ENCODE measurements around the gene PLA2G6. TPM values are rescaled to one million over a fixed set of nuclear protein-coding genes. Genes with fewer than 3 reads are reported as not detected.
A peak's percentile ranks its signal among the peaks of the same experiment; 100 is the strongest.

The PLA2G6 gene
- total RNA-seq, 5 donors from 2014 or later (not counting 1 experiment from before 2014, with no cell fraction given): 93.6 to 197 (median 162) TPM

DNA sequence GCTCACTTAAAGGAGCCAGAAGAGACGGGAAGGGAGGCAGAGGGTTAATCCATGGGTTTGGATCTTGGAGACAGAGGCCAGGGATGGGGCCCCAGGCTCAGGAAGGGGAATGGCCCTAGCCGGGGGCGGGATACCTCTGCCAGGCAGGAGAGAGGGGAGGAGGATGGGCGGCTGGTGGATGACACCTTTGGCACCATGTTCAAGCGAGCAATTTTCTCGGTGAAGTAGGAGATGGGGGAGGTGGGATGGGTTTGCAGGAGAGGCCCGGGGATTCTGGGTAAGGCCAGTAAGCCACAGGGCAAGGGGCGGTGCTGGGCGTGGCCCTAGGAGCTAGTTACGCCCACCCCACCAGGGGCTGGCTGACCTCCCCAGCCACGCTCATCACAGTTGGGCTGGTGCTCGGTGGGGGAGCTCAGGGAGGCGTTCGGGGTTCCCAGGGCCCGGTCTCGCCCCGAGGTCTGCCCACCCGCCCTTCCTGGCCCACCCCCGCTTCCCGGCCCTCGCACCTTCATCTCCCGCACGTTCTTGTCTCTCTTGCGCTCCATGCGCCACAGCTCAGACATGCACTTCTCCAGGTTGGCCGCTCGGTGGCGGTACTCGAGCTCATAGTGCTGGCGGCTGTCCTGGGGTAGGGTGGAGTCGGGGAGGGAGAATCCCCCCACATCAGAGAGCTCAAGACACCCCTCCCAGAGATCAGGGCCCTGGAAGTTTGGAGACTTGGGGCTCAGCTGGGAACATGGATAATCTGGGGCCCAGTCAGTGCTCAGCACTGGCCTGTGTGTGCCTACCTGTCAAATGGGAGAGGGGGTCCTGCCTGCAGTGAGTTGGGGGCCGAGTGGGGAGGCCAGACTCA lies 83.8 kb downstream of the PLA2G6 start:
- H3K4me1 Mint-ChIP-seq: peaks cover 0 to 3% (median 0%) of the 10 kb centered on the region in 3 donors
- H3K27ac Mint-ChIP-seq: no peak overlapping the region
- ATAC-seq (replicated peaks in 1 of 4) (no peak), DNase-seq (no peak)
- H3K9me3 Mint-ChIP-seq: no peaks in the 10 kb centered on the region
- no peaks in the 10 kb centered on the region for H3K4me1 ChIP-seq (ENCODE audit: control insufficient read depth in 1 of 2, extremely low read depth in 1 of 2, insufficient read depth in 2 of 2, low read length in 2 of 2)
- ChIA-PET POLR2A (no interaction called here), CTCF (no interaction called here)
- H3K36me3 ChIP-seq (ENCODE audit: control insufficient read depth in 2 of 2, extremely low read depth in 1 of 2, insufficient read depth in 1 of 2, low read length in 1 of 2): peaks cover 0 to 2% of the 10 kb centered on the region in 2 donors
- H3K27me3 Mint-ChIP-seq: no peaks in the 10 kb centered on the region
- H3K4me3 Mint-ChIP-seq: no peak overlapping the region
- no peaks in the 10 kb centered on the region for H3K27me3 ChIP-seq (replicated peaks in 1 of 2; ENCODE audit: control insufficient read depth in 2 of 2, extremely low read depth in 1 of 2, insufficient read depth in 2 of 2, low read length in 1 of 2)
- 85% methylated on average over 17 of the region's 32 CpGs for WGBS (ENCODE audit: insufficient coverage)
- no peaks in the 10 kb centered on the region for H3K9me3 ChIP-seq
- no peak overlapping the region for H3K27ac ChIP-seq (ENCODE audit: low read length)
- no peak overlapping the region for H3K4me3 ChIP-seq (ENCODE audit: control insufficient read depth in 1 of 2, extremely low read depth in 1 of 2, low read length in 1 of 2)
- peaks cover 23% of the 10 kb centered on the region for H3K36me3 Mint-ChIP-seq

DNA sequence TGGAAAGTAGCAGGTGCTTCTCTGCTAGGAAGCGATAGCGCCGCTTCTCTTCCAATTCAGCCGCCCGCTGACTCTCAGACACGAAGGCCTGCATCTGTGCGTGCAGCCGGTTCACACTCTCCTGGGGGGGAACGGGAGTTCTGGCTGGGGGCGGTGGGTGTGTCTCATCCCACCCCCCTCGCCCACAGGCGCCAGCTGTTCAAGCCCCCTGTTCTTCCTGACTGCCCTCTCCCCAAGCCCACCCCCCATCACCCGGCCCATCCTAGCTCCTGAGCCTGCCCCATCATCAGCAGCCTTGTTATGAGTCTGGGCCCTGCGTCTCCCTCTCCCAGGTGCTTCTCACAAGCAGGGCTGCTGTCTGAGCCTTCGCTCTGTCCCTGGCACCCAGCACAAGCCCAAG lies 84.6 kb downstream of the PLA2G6 start:
- ChIA-PET CTCF (no interaction called here), POLR2A (no interaction called here)
- Mint-ChIP-seq H3K27me3 (no peaks in the 10 kb centered on the region), H3K27ac (no peak overlapping the region), H3K4me1 (peaks cover 0 to 3% (median 0%) of the 10 kb centered on the region in 3 donors), H3K9me3 (no peaks in the 10 kb centered on the region), H3K4me3 (no peak overlapping the region), H3K36me3 (peaks cover 23% of the 10 kb centered on the region)
- 96% methylated on average over 9 of the region's 15 CpGs for WGBS (ENCODE audit: insufficient coverage)
- no peak for DNase-seq
- no peak for ATAC-seq (replicated peaks in 1 of 4)
- Histone ChIP-seq H3K36me3 (ENCODE audit: control insufficient read depth in 2 of 2, extremely low read depth in 1 of 2, insufficient read depth in 1 of 2, low read length in 1 of 2) (peaks cover 0 to 2% of the 10 kb centered on the region in 2 donors), H3K4me3 (ENCODE audit: control insufficient read depth in 1 of 2, extremely low read depth in 1 of 2, low read length in 1 of 2) (no peak overlapping the region), H3K27me3 (replicated peaks in 1 of 2; ENCODE audit: control insufficient read depth in 2 of 2, extremely low read depth in 1 of 2, insufficient read depth in 2 of 2, low read length in 1 of 2) (no peaks in the 10 kb centered on the region), H3K9me3 (no peaks in the 10 kb centered on the region), H3K4me1 (ENCODE audit: control insufficient read depth in 1 of 2, extremely low read depth in 1 of 2, insufficient read depth in 2 of 2, low read length in 2 of 2) (no peaks in the 10 kb centered on the region), H3K27ac (ENCODE audit: low read length) (no peak overlapping the region)

DNA sequence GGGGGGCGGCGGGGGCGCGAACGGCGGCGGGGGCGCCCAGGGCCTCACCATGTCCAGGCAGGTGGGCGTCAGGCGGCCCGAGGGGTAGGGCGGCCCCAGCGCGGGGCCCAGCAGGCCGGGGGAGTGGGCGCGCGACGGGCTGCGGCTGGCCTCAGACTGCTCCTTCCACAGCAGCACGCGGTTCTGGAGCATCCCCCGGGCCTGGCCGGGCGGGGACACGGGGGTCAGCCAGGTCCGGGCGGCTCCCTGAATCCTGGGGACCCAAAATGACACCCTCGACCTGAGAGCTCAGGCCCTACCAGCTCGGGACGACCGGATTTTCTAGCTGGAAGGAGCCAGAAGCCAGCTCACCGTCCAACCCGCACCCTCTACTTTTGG lies 92.2 kb downstream of the PLA2G6 start:
- Histone ChIP-seq H3K27ac (ENCODE audit: low read length) (no peak overlapping the region), H3K4me1 (ENCODE audit: control insufficient read depth in 1 of 2, extremely low read depth in 1 of 2, insufficient read depth in 2 of 2, low read length in 2 of 2) (peaks cover 0 to 5% of the 10 kb centered on the region in 2 experiments), H3K36me3 (ENCODE audit: control insufficient read depth in 2 of 2, extremely low read depth in 1 of 2, insufficient read depth in 1 of 2, low read length in 1 of 2) (peaks cover 2 to 5% of the 10 kb centered on the region in 2 donors), H3K4me3 (ENCODE audit: control insufficient read depth in 1 of 2, extremely low read depth in 1 of 2, low read length in 1 of 2) (no peak overlapping the region), H3K9me3 (no peaks in the 10 kb centered on the region), H3K27me3 (replicated peaks in 1 of 2; ENCODE audit: control insufficient read depth in 2 of 2, extremely low read depth in 1 of 2, insufficient read depth in 2 of 2, low read length in 1 of 2) (peaks cover 0 to 20% of the 10 kb centered on the region in 2 experiments)
- no peaks in the 10 kb centered on the region for H3K9me3 Mint-ChIP-seq
- H3K36me3 Mint-ChIP-seq: peaks cover 30% of the 10 kb centered on the region
- H3K4me3 Mint-ChIP-seq: no peak overlapping the region
- ATAC-seq (replicated peaks in 1 of 4) (no peak), DNase-seq (no peak)
- H3K4me1 Mint-ChIP-seq: no peaks in the 10 kb centered on the region
- ChIA-PET CTCF (no interaction called here), POLR2A (no interaction called here)
- no peak overlapping the region for H3K27ac Mint-ChIP-seq
- peaks cover 0 to 20% of the 10 kb centered on the region in 2 donors for H3K27me3 Mint-ChIP-seq
- WGBS (ENCODE audit: insufficient coverage): 40% methylated on average over 32 of the region's 34 CpGs

DNA sequence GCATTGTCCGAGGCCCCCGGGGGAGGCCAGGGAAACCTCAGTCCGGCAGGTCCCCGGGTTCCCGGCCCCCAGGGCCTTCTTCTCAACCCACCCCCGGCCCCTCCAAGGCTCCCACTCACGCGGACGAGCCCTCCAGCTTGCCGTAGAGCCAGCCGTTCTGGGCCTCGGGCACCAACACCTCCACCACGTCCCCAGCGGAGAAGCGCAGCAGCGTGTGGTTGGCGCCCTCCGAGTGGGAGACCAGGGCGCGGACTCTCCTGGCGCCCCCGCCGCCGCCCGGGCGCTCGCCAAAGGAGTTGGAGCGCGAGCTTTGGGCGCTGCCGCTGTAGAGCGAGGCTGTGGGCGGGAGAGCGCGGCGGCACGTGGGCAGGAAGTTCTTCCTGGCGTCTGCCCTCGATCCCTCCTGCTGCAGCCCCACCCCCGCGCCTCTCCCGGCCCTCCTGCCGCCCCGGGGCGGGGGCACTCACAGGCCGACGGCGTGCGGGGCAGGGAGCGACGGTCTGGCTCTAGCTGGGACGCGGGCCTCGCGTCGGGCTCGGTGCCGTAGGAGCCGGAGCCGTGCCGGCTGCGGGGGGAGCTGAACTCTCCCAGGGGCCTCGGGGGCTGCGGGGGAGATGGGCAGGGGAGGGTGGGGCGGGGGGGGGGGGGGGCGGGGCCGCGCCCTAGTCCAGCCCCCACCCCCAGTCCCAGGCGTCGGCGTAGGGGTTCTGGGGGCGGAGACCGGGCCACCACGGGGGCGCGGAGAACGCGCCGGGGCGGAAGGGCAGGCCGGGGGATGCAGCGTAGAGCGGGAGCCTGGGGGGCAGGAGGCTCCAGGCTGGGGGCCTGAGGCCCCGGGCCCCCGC lies 92.8 kb downstream of the PLA2G6 start:
- Histone ChIP-seq H3K4me3 (ENCODE audit: control insufficient read depth in 1 of 2, extremely low read depth in 1 of 2, low read length in 1 of 2) (peak overlapping the region in 1 of 2 donors; percentile 32), H3K4me1 (ENCODE audit: control insufficient read depth in 1 of 2, extremely low read depth in 1 of 2, insufficient read depth in 2 of 2, low read length in 2 of 2) (peaks cover 0 to 5% of the 10 kb centered on the region in 2 experiments), H3K9me3 (no peaks in the 10 kb centered on the region), H3K36me3 (ENCODE audit: control insufficient read depth in 2 of 2, extremely low read depth in 1 of 2, insufficient read depth in 1 of 2, low read length in 1 of 2) (peaks cover 2 to 5% of the 10 kb centered on the region in 2 donors), H3K27ac (ENCODE audit: low read length) (no peak overlapping the region), H3K27me3 (replicated peaks in 1 of 2; ENCODE audit: control insufficient read depth in 2 of 2, extremely low read depth in 1 of 2, insufficient read depth in 2 of 2, low read length in 1 of 2) (peaks cover 0 to 24% of the 10 kb centered on the region in 2 experiments)
- Mint-ChIP-seq H3K36me3 (peaks cover 24% of the 10 kb centered on the region), H3K27ac (no peak overlapping the region), H3K27me3 (peaks cover 0 to 22% of the 10 kb centered on the region in 2 donors), H3K9me3 (no peaks in the 10 kb centered on the region), H3K4me3 (no peak overlapping the region), H3K4me1 (no peaks in the 10 kb centered on the region)
- CTCF ChIA-PET: no interaction called here
- WGBS (ENCODE audit: insufficient coverage): 46% methylated on average over 33 of the region's 85 CpGs
- ATAC-seq (replicated peaks in 1 of 4) (no peak), DNase-seq (no peak)
- POLR2A ChIA-PET: no interaction called here

DNA sequence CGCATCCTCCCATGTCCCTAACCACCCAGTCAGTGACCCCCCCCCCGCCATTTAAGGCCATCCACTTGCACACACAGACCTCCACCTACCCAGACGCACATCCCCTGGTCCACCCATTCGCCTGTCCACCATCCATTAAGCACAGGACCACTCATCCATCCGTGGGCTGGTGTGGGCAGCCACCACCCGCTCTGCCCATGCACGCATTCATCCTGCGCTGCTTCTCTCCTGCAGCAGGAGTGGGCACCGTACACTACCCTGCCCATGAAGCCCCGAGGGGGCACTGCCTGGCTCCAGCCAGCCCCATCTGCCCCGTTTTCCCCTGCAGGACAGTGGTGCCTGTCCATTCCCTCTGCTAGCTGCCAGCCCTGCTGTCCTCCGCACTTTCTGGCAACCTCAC lies 93.8 kb downstream of the PLA2G6 start:
- H3K36me3 Mint-ChIP-seq: peaks cover 15% of the 10 kb centered on the region
- H3K4me3 Mint-ChIP-seq: no peak overlapping the region
- Histone ChIP-seq H3K4me3 (ENCODE audit: control insufficient read depth in 1 of 2, extremely low read depth in 1 of 2, low read length in 1 of 2) (no peak overlapping the region), H3K27ac (ENCODE audit: low read length) (no peak overlapping the region), H3K27me3 (replicated peaks in 1 of 2; ENCODE audit: control insufficient read depth in 2 of 2, extremely low read depth in 1 of 2, insufficient read depth in 2 of 2, low read length in 1 of 2) (peaks cover 0 to 34% of the 10 kb centered on the region in 2 experiments), H3K4me1 (ENCODE audit: control insufficient read depth in 1 of 2, extremely low read depth in 1 of 2, insufficient read depth in 2 of 2, low read length in 2 of 2) (peaks cover 0 to 5% of the 10 kb centered on the region in 2 experiments), H3K36me3 (ENCODE audit: control insufficient read depth in 2 of 2, extremely low read depth in 1 of 2, insufficient read depth in 1 of 2, low read length in 1 of 2) (peaks cover 2 to 5% of the 10 kb centered on the region in 2 donors), H3K9me3 (no peaks in the 10 kb centered on the region)
- peaks cover 5 to 28% of the 10 kb centered on the region in 2 donors for H3K27me3 Mint-ChIP-seq
- CTCF ChIA-PET: no interaction called here
- no peak overlapping the region for H3K27ac Mint-ChIP-seq
- H3K9me3 Mint-ChIP-seq: no peaks in the 10 kb centered on the region
- 90% methylated on average over 11 of the region's 12 CpGs for WGBS (ENCODE audit: insufficient coverage)
- no peaks in the 10 kb centered on the region for H3K4me1 Mint-ChIP-seq
- DNase-seq (no peak), ATAC-seq (replicated peaks in 1 of 4) (no peak)
- POLR2A ChIA-PET: no interaction called here

DNA sequence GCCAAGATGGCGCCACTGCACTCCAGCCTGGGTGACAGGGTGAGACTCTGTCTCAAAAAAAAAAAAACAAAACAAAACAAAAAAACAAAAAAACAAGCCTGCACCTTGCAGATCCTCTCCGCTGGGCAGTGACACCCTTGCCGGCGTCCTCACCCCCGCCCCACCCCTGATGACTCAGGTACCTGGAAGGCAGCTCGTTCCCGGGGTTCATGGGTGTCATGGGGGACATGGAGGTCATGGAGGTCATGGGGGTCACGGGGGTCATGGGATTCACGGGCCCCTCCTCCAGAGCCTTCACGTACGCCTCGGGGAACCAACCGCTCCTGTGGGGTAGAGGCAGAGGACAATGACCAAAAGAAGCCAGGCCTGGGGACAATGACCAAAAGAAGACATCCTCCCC lies 94.7 kb downstream of the PLA2G6 start:
- DNase-seq (no peak), ATAC-seq (replicated peaks in 1 of 4) (no peak)
- Histone ChIP-seq H3K36me3 (ENCODE audit: control insufficient read depth in 2 of 2, extremely low read depth in 1 of 2, insufficient read depth in 1 of 2, low read length in 1 of 2) (peaks cover 2 to 5% of the 10 kb centered on the region in 2 donors), H3K27ac (ENCODE audit: low read length) (no peak overlapping the region), H3K4me3 (ENCODE audit: control insufficient read depth in 1 of 2, extremely low read depth in 1 of 2, low read length in 1 of 2) (no peak overlapping the region), H3K27me3 (replicated peaks in 1 of 2; ENCODE audit: control insufficient read depth in 2 of 2, extremely low read depth in 1 of 2, insufficient read depth in 2 of 2, low read length in 1 of 2) (peaks cover 0 to 43% of the 10 kb centered on the region in 2 experiments), H3K4me1 (ENCODE audit: control insufficient read depth in 1 of 2, extremely low read depth in 1 of 2, insufficient read depth in 2 of 2, low read length in 2 of 2) (peaks cover 0 to 12% of the 10 kb centered on the region in 2 experiments), H3K9me3 (no peaks in the 10 kb centered on the region)
- Mint-ChIP-seq H3K27me3 (peaks cover 5 to 30% of the 10 kb centered on the region in 2 donors), H3K4me3 (no peak overlapping the region), H3K36me3 (peaks cover 15% of the 10 kb centered on the region), H3K9me3 (no peaks in the 10 kb centered on the region), H3K4me1 (peaks cover 0 to under 1% (median 0%) of the 10 kb centered on the region in 3 donors), H3K27ac (no peak overlapping the region)
- CTCF ChIA-PET: interaction anchor here in 1 of 2 donors (0.6 kb wide), 1 partner anchor 31 kb away, joined by 3 read pairs; no protein-coding TSS in a partner anchor
- POLR2A ChIA-PET: no interaction called here
- 90% methylated on average over 2 of the region's 13 CpGs for WGBS (ENCODE audit: insufficient coverage)
